Suprapubic skin (tissue), 4 donors: ENCODE measurements around the gene HAUS7.

Experiments used
- CTCF ChIP-seq, 2 donors: fragments of 200-600 bp in 1 of 2; fragments of 450-650 bp in 1 of 2; sonication (generic) in 1 of 2; IDR thresholded peaks; one replicate each; pipeline ENCODE4 v1.5.1; 2016 to 2019; ENCODE audit warnings: antibody characterized with exemption in 2 of 2, mild to moderate bottlenecking in 1 of 2, moderate library complexity in 1 of 2
- EP300 ChIP-seq: sonication (generic); formaldehyde crosslinking; IDR thresholded peaks from one replicate; pipeline ENCODE4 v1.6.1; 2017; ENCODE audit warnings: antibody characterized with exemption
- POLR2A ChIP-seq, 2 donors: fragments of 450-650 bp; IDR thresholded peaks; one replicate each; pipeline ENCODE4 v1.6.1; 2017; ENCODE audit warnings: antibody characterized with exemption in 2 of 2, mild to moderate bottlenecking in 2 of 2, moderate library complexity in 2 of 2
- POLR2AphosphoS5 ChIP-seq, 3 donors: sonication (generic); formaldehyde crosslinking; IDR thresholded peaks; one replicate each; pipeline ENCODE4 v1.6.1; 2017; ENCODE audit warnings: antibody characterized with exemption in 3 of 3

GRCh38 chrX:153495362-153495751 is 25.0 kb upstream of the HAUS7 start:
- no peak for TF ChIP-seq CTCF (IDR thresholded peaks at IDR 0.05)
- no peak for TF ChIP-seq POLR2A (IDR thresholded peaks at IDR 0.05)
- no peak for TF ChIP-seq EP300
- no peak for TF ChIP-seq POLR2AphosphoS5 (IDR thresholded peaks at IDR 0.05)
